ENCODE results near the gene DGKQ. TPM values are rescaled to one million over a fixed set of nuclear protein-coding genes. Genes with fewer than 3 reads are reported as not detected.

The DGKQ gene
- total RNA-seq, 1 experiment from 2014 or later, result 14.2 TPM

DNA sequence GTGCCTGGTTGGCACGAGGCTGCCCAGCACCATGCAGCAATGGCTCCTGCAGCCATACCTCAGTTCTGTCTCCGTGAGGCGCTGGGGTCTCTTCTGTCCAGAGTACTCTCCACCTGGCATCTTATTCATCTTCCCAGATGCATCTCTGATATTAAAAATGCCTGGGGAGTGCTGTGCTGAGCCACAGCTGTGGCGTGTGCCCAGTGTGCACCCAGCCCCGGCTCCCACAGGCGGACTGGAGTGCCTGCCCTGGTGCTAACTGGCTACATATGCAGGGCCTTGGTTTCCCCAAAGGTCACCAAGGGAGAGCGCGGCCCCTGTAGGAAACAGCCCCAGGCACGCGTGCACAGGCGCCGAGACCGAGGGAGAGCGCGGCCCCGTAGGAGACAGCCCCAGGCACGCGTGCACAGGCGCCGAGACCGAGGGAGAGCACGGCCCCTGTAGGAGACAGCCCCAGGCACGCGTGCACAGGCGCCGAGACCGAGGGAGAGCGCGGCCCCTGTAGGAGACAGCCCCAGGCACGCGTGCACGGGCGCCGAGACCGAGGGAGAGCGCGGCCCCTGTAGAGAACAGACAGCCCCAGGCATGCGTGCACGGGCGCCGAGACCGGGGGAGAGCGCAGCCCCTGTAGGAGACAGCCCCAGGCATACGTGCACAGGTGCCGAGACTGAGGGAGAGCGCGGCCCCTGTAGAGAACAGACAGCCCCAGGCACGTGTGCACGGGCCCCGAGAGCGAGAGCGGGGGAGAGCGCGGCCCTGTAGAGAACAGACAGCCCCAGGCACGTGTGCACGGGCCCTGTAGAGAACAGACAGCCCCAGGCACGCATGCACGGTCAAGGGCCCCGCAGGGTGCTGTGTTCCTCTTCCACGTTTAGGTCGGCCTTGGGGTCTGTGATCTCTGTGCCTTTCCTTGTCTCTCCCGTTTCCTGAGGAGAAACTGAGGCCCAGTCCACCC lies 26.6 kb downstream of the DGKQ start:
- Histone ChIP-seq H3K27ac (ENCODE audit: low read length) (no peak overlapping the region), H4K20me1 (ENCODE audit: low read length) (no peaks in the 10 kb centered on the region)

GRCh38 chr4:946103-946450 lies 27.3 kb downstream of the DGKQ start:
- no TSS peak for BruUV-seq (replicated peaks)
- Histone ChIP-seq H3K27me3 (ENCODE audit: low read length) (no peaks in the 10 kb centered on the region), H3K9ac (ENCODE audit: low read length) (no peak overlapping the region), H3K4me3 (ENCODE audit: low read length) (no peak overlapping the region), H3F3A (ENCODE audit: low read length, unreplicated experiment) (no peaks in the 10 kb centered on the region), H3K27ac (ENCODE audit: low read length) (no peak overlapping the region), H3K9me2 (replicated peaks; ENCODE audit: low read length) (no peaks in the 10 kb centered on the region), H3K9me3 (ENCODE audit: low read length) (no peaks in the 10 kb centered on the region), H2AFZ (ENCODE audit: low read length) (no peak overlapping the region), H3K36me3 (ENCODE audit: low read depth, low read length) (no peaks in the 10 kb centered on the region), H3K79me2 (ENCODE audit: low read length) (no peaks in the 10 kb centered on the region), H3K4me2 (ENCODE audit: low read length) (no peak overlapping the region), H3K4me1 (ENCODE audit: insufficient read depth, low read length) (no peaks in the 10 kb centered on the region), H4K20me1 (ENCODE audit: low read length) (no peaks in the 10 kb centered on the region)
- ATAC-seq (no peak), DNase-seq (no peak)
- ChIA-PET POLR2A (ENCODE audit: unreplicated experiment) (no interaction called here), CTCF (no interaction called here)
- TF ChIP-seq EZH2phosphoT487 (IDR thresholded peaks at IDR 0.05; ENCODE audit: borderline replicate concordance, low read length), result no peak
- TF ChIP-seq, protein P1, sequence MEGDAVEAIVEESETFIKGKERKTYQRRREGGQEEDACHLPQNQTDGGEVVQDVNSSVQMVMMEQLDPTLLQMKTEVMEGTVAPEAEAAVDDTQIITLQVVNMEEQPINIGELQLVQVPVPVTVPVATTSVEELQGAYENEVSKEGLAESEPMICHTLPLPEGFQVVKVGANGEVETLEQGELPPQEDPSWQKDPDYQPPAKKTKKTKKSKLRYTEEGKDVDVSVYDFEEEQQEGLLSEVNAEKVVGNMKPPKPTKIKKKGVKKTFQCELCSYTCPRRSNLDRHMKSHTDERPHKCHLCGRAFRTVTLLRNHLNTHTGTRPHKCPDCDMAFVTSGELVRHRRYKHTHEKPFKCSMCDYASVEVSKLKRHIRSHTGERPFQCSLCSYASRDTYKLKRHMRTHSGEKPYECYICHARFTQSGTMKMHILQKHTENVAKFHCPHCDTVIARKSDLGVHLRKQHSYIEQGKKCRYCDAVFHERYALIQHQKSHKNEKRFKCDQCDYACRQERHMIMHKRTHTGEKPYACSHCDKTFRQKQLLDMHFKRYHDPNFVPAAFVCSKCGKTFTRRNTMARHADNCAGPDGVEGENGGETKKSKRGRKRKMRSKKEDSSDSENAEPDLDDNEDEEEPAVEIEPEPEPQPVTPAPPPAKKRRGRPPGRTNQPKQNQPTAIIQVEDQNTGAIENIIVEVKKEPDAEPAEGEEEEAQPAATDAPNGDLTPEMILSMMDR (conservative IDR thresholded peaks at IDR 0.05; ENCODE audit: low read depth, low read length), result no peak
- TF ChIP-seq EZH2 (IDR thresholded peaks at IDR 0.05; ENCODE audit: low read length, unreplicated experiment), result no peak
- intact Hi-C loops (cut with micrococcal nuclease), result no loop called here

More for the DNA sequence above, 26.6 kb downstream of the DGKQ start:
- CTCF ChIA-PET, result no interaction called here
- intact Hi-C loops (cut with micrococcal nuclease), result no loop called here
- no peaks in the 10 kb centered on the region for H3K79me2 ChIP-seq (ENCODE audit: low read length)
- ATAC-seq (no peak), DNase-seq (no peak)
- H3K9ac ChIP-seq (ENCODE audit: low read length), result no peak overlapping the region
- no peak overlapping the region for H3K4me3 ChIP-seq (ENCODE audit: low read length)
- H2AFZ ChIP-seq (ENCODE audit: low read length), result no peak overlapping the region
- POLR2A ChIA-PET (ENCODE audit: unreplicated experiment), result no interaction called here
- H3K9me2 ChIP-seq (replicated peaks; ENCODE audit: low read length), result no peaks in the 10 kb centered on the region
- H3F3A ChIP-seq (ENCODE audit: low read length, unreplicated experiment), result no peaks in the 10 kb centered on the region
- no peak overlapping the region for H3K4me2 ChIP-seq (ENCODE audit: low read length)
- BruUV-seq (replicated peaks), result no TSS peak
- H3K27me3 ChIP-seq (ENCODE audit: low read length), result no peaks in the 10 kb centered on the region
- H3K4me1 ChIP-seq (ENCODE audit: insufficient read depth, low read length), result no peaks in the 10 kb centered on the region
- no peaks in the 10 kb centered on the region for H3K9me3 ChIP-seq (ENCODE audit: low read length)
- TF ChIP-seq EZH2 (IDR thresholded peaks at IDR 0.05; ENCODE audit: low read length, unreplicated experiment) (no peak), EZH2phosphoT487 (IDR thresholded peaks at IDR 0.05; ENCODE audit: borderline replicate concordance, low read length) (no peak)
- TF ChIP-seq, protein P1 (conservative IDR thresholded peaks at IDR 0.05; ENCODE audit: low read depth, low read length), result no peak
- no peaks in the 10 kb centered on the region for H3K36me3 ChIP-seq (ENCODE audit: low read depth, low read length)

Data from PC-3 (cell line).